ENCODE results near the gene KLHDC7B.

DNA sequence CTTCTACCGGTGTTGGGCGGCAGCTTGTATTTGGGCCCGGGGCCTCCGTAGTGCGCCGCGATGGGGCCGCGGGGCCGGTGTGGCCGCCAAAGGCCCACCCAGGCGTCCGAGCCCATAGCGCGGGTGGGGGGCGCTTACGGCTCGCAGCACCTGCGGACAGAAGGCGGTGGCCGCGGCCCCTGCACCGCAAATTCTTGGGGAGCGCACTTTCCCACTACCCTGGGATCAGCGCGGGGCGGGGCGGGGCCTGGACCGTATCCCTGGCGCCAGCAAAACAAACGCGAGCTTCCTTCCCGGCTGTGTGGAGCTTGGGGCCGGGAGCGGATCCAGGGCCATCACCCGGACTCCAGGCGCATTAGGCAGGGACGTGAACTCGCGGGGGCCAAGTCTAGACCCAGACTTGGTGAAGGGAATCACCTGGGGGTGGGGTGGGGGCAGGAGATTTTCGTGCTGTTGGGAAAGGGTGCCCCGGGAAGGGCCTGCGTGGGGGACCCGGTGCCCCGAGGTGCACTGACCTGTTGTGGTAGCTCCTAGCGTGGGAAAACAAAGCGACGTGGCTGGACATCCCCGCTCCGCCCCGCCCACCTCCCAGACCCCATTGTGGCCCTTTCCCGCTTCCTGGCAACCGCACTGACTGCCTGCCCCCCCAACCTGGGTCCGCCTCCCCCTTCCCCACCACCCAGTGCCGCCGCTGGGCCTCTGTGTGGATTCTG, 13.6 kb upstream of the KLHDC7B start:
- TF ChIP-seq POLR2AphosphoS5 (IDR thresholded peaks at IDR 0.05; ENCODE audit: low read depth, low read length) (no peak), POLR2A (IDR thresholded peaks at IDR 0.05; ENCODE audit: low read depth, low read length) (peak; percentile 50)
